ENCODE data around the gene TRIM26. TPM values are rescaled to one million over a fixed set of nuclear protein-coding genes. Genes with fewer than 3 reads are reported as not detected.

The TRIM26 gene
- total and polyA plus RNA-seq, 2 of the 13 experiments (the other 11 are each of a cell fraction or from before 2014, with no cell fraction given), result 27.1 to 38.7 TPM

DNA sequence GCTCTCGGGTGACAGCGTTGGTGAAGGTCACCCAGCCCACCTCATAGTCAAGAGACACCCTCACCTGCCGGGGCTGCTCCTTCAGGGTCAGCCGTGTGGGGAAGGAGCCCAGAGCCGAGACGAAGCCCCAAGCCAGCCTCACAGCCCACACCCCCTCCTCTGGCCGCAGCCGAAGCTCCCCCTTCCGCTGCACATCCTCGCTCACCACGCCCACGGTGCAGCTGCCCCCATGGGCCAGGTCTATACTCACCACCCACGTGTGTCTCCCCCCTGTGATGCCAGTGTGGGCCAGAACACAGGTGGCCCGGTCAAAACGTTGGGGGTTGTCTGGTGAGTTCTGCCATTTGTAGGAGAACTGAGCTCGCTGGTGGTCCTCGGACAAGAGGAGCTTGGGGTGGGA is 59.1 kb downstream of the TRIM26 start:
- ChIA-PET POLR2A (interaction anchor here (0.6 to 1.3 kb wide), 3 partner anchors 18 to 169 kb away, joined by 4 to 7 read pairs (median 5); partner anchors contain the start of gene TRIM40), CTCF (ENCODE audit: low intra/inter-chr PET ratio, low total read pairs) (no interaction called here)
- Histone ChIP-seq H3K4me1 (ENCODE audit: insufficient read depth, low read length) (peaks cover 69% of the 10 kb centered on the region), H3K27ac (ENCODE audit: extremely low read length, insufficient read depth, low read length) (no peak overlapping the region), H3K9me3 (ENCODE audit: low read length) (no peaks in the 10 kb centered on the region), H2AFZ (ENCODE audit: low read length) (no peak overlapping the region), H3K4me2 (ENCODE audit: low read depth, low read length) (no peak overlapping the region), H3K4me3 (replicated peaks in 1 of 3; ENCODE audit: insufficient read depth in 1 of 3, low read depth in 2 of 3, low read length in 3 of 3) (no peak overlapping the region), H3K27me3 (ENCODE audit: control insufficient read depth in 1 of 2, insufficient read depth in 2 of 2, low read length in 2 of 2) (no peaks in the 10 kb centered on the region), H3K79me2 (ENCODE audit: insufficient read depth, low read length) (no peaks in the 10 kb centered on the region), H3K9ac (ENCODE audit: insufficient read depth, low read depth, low read length) (no peak overlapping the region), H4K20me1 (ENCODE audit: insufficient read depth, low read length) (no peaks in the 10 kb centered on the region), H3K36me3 (replicated peaks in 1 of 2; ENCODE audit: control insufficient read depth in 1 of 2, insufficient read depth in 2 of 2, low read length in 2 of 2) (no peaks in the 10 kb centered on the region)
- BruUV-seq (replicated peaks), result no TSS peak
- no peak for FAIRE-seq
- ATAC-seq, result no peak
- no peak for DNase-seq (ENCODE audit: low spot score)
- WGBS (ENCODE audit: low lambda C conversion rate), result 91% methylated on average over 10 of the region's 17 CpGs
- TF ChIP-seq, protein P1, sequence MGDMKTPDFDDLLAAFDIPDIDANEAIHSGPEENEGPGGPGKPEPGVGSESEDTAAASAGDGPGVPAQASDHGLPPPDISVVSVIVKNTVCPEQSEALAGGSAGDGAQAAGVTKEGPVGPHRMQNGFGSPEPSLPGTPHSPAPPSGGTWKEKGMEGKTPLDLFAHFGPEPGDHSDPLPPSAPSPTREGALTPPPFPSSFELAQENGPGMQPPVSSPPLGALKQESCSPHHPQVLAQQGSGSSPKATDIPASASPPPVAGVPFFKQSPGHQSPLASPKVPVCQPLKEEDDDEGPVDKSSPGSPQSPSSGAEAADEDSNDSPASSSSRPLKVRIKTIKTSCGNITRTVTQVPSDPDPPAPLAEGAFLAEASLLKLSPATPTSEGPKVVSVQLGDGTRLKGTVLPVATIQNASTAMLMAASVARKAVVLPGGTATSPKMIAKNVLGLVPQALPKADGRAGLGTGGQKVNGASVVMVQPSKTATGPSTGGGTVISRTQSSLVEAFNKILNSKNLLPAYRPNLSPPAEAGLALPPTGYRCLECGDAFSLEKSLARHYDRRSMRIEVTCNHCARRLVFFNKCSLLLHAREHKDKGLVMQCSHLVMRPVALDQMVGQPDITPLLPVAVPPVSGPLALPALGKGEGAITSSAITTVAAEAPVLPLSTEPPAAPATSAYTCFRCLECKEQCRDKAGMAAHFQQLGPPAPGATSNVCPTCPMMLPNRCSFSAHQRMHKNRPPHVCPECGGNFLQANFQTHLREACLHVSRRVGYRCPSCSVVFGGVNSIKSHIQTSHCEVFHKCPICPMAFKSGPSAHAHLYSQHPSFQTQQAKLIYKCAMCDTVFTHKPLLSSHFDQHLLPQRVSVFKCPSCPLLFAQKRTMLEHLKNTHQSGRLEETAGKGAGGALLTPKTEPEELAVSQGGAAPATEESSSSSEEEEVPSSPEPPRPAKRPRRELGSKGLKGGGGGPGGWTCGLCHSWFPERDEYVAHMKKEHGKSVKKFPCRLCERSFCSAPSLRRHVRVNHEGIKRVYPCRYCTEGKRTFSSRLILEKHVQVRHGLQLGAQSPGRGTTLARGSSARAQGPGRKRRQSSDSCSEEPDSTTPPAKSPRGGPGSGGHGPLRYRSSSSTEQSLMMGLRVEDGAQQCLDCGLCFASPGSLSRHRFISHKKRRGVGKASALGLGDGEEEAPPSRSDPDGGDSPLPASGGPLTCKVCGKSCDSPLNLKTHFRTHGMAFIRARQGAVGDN (CRISPR knock-in tag; IDR thresholded peaks at IDR 0.05), result no peak
- TF ChIP-seq, protein P2, sequence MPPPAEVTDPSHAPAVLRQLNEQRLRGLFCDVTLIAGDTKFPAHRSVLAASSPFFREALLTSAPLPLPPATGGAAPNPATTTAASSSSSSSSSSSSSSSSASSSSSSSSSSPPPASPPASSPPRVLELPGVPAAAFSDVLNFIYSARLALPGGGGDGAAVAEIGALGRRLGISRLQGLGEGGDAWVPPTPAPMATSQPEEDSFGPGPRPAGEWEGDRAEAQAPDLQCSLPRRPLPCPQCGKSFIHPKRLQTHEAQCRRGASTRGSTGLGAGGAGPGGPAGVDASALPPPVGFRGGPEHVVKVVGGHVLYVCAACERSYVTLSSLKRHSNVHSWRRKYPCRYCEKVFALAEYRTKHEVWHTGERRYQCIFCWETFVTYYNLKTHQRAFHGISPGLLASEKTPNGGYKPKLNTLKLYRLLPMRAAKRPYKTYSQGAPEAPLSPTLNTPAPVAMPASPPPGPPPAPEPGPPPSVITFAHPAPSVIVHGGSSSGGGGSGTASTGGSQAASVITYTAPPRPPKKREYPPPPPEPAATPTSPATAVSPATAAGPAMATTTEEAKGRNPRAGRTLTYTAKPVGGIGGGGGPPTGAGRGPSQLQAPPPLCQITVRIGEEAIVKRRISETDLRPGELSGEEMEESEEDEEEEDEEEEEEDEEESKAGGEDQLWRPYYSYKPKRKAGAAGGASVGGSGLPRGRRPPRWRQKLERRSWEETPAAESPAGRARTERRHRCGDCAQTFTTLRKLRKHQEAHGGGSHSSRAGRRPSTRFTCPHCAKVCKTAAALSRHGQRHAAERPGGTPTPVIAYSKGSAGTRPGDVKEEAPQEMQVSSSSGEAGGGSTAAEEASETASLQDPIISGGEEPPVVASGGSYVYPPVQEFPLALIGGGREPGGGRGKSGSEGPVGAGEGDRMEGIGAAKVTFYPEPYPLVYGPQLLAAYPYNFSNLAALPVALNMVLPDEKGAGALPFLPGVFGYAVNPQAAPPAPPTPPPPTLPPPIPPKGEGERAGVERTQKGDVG (CRISPR knock-in tag; IDR thresholded peaks at IDR 0.05; ENCODE audit: borderline replicate concordance), result 0 out of 2 replicates have a peak, but pooled peaks have one; percentile 26
- no peak for TF ChIP-seq ZNF768 (CRISPR knock-in tag; IDR thresholded peaks at IDR 0.05)
- no peak for TF ChIP-seq ZNF446 (CRISPR knock-in tag; IDR thresholded peaks at IDR 0.05)
- no peak for TF ChIP-seq PHF20 (CRISPR knock-in tag; IDR thresholded peaks at IDR 0.05)
- TF ChIP-seq, protein P3, sequence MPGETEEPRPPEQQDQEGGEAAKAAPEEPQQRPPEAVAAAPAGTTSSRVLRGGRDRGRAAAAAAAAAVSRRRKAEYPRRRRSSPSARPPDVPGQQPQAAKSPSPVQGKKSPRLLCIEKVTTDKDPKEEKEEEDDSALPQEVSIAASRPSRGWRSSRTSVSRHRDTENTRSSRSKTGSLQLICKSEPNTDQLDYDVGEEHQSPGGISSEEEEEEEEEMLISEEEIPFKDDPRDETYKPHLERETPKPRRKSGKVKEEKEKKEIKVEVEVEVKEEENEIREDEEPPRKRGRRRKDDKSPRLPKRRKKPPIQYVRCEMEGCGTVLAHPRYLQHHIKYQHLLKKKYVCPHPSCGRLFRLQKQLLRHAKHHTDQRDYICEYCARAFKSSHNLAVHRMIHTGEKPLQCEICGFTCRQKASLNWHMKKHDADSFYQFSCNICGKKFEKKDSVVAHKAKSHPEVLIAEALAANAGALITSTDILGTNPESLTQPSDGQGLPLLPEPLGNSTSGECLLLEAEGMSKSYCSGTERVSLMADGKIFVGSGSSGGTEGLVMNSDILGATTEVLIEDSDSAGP (CRISPR knock-in tag; IDR thresholded peaks at IDR 0.05; ENCODE audit: borderline replicate concordance), result peak; percentile 28; the same call in 1 of the 2 replicates
- TF ChIP-seq XRCC5 (optimal IDR thresholded peaks at IDR 0.05; ENCODE audit: low read length), result no peak
- TF ChIP-seq MAF1 (CRISPR knock-in tag; IDR thresholded peaks at IDR 0.05; ENCODE audit: borderline replicate concordance), result no peak
- TF ChIP-seq, protein P4, sequence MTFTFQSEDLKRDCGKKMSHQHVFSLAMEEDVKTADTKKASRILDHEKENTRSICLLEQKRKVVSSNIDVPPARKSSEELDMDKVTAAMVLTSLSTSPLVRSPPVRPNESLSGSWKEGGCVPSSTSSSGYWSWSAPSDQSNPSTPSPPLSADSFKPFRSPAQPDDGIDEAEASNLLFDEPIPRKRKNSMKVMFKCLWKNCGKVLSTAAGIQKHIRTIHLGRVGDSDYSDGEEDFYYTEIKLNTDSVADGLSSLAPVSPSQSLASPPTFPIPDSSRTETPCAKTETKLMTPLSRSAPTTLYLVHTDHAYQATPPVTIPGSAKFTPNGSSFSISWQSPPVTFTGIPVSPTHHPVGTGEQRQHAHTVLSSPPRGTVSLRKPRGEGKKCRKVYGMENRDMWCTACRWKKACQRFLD (CRISPR knock-in tag; IDR thresholded peaks at IDR 0.05; ENCODE audit: borderline replicate concordance), result no peak
- TF ChIP-seq, protein P5, sequence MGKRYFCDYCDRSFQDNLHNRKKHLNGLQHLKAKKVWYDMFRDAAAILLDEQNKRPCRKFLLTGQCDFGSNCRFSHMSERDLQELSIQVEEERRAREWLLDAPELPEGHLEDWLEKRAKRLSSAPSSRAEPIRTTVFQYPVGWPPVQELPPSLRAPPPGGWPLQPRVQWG (CRISPR knock-in tag; IDR thresholded peaks at IDR 0.05; ENCODE audit: borderline replicate concordance, low read depth), result no peak
- no peak for TF ChIP-seq NCOA2 (CRISPR knock-in tag; IDR thresholded peaks at IDR 0.05)
- intact Hi-C loops (cut with micrococcal nuclease; ENCODE audit: unreplicated experiment), result no loop called here
- in situ Hi-C loops (cut with HindIII; ENCODE audit: extremely low pct_ligation_motif_present, low pct_unique_long_range_greater_than_20kb), result no loop called here
